Left cardiac atrium (tissue), 4 donors: ENCODE measurements around the gene FRMD4A. TPM values are rescaled to one million over a fixed set of nuclear protein-coding genes. Genes with fewer than 3 reads are reported as not detected.
"Not testable (repeated sequence)": the region's sequence is repeated elsewhere in the genome, so short reads cannot be mapped to it uniquely, and the experiment has no call there.

ENCODE experiments used
- ATAC-seq, 2 donors: fragments of 200-7000 bp; cut with Tn5 transposase; one replicate each; pipeline ENCODE4 v1.9.1; 2020; ENCODE audit warnings: mild to moderate bottlenecking in 2 of 2, moderate library complexity in 2 of 2
- DNase-seq: peaks from one replicate; pipeline ENCODE4 v3.0.0-alpha.2; 2020
- intact Hi-C, 2 donors: fragments of 100-400 bp; cut with DNase I; formaldehyde crosslinking; loops; one replicate each; pipeline versions ENCODE4 v1.14.1 to v1.15.1; 2022 to 2023
- total RNA-seq, 2 donors: library from RNA; stranded (reverse); fragmentation: NEBNext Ultra II Directional; extraction: Animal tissue kit (Norgen Biotek cat#: 25700); gene quantifications; one replicate each; pipeline ENCODE4 v1.2.1, GENCODE V29; 2021
- donor health status: DM: no; HTN: yes; CAD: no.
- donor health status: DM: no; HTN: yes; CAD: no; lungs with severe emphysema.
- donor health status: DM: yes; HTN: yes; CAD: no.
- donor health status: Dilated cardiomyopathy.

The FRMD4A gene
- total RNA-seq, 2 donors from 2014 or later = 39.0 to 44.2 TPM

- ATAC-seq (no peak), DNase-seq (no peak)
- intact Hi-C loops = loop anchor here in 1 of 2 donors (5.0 kb wide), 1 partner anchor 302 kb away; no protein-coding TSS in a partner anchor
Measured at GRCh38 chr10:14089556-14090292, 241.0 kb downstream of the FRMD4A start.

GRCh38 chr10:14087566-14087965, 243.2 kb downstream of the FRMD4A start:
- no peak for ATAC-seq
- intact Hi-C loops = no loop called here
- DNase-seq = no peak

GRCh38 chr10:14086596-14086995, 244.1 kb downstream of the FRMD4A start:
- intact Hi-C loops = no loop called here
- ATAC-seq (no peak), DNase-seq (no peak)

GRCh38 chr10:14084875-14085274, 245.8 kb downstream of the FRMD4A start:
- DNase-seq (no peak), ATAC-seq (no peak)
- intact Hi-C loops = no loop called here

GRCh38 chr10:14080795-14081194, 249.9 kb downstream of the FRMD4A start:
- intact Hi-C loops = no loop called here
- no peak for ATAC-seq
- no peak for DNase-seq

- intact Hi-C loops = no loop called here
- ATAC-seq = no peak
- no peak for DNase-seq
Measured at GRCh38 chr10:14077430-14077829, 253.3 kb downstream of the FRMD4A start.

GRCh38 chr10:14074062-14074884, 256.5 kb downstream of the FRMD4A start:
- DNase-seq = peak; percentile 93
- intact Hi-C loops = no loop called here

GRCh38 chr10:14072541-14072940, 258.2 kb downstream of the FRMD4A start:
- DNase-seq (no peak), ATAC-seq (no peak)
- intact Hi-C loops = no loop called here

More at GRCh38 chr10:14074062-14074884, 256.5 kb downstream of the FRMD4A start:
- peak; percentile 95 to 97 for ATAC-seq

GRCh38 chr10:14071956-14072355, 258.8 kb downstream of the FRMD4A start:
- DNase-seq (no peak), ATAC-seq (no peak)
- intact Hi-C loops = no loop called here

GRCh38 chr10:14068601-14069250, 262.0 kb downstream of the FRMD4A start:
- no peak for ATAC-seq
- intact Hi-C loops = no loop called here
- no peak for DNase-seq

- intact Hi-C loops, ATAC-seq, DNase-seq: not testable (repeated sequence)
Measured at GRCh38 chr10:14067638-14068037, 263.1 kb downstream of the FRMD4A start.

GRCh38 chr10:14066106-14066505, 264.6 kb downstream of the FRMD4A start:
- DNase-seq (no peak), ATAC-seq (no peak)
- intact Hi-C loops = no loop called here

- DNase-seq = peak; percentile 40
- peak; percentile 88 to 89 for ATAC-seq
- intact Hi-C loops = no loop called here
Measured at GRCh38 chr10:14063531-14064285, 267.0 kb downstream of the FRMD4A start.

- intact Hi-C loops = no loop called here
- no peak for DNase-seq
- ATAC-seq = no peak
Measured at GRCh38 chr10:14062528-14063260, 268.0 kb downstream of the FRMD4A start.

- intact Hi-C loops = no loop called here
- no peak for DNase-seq
- no peak for ATAC-seq
Measured at GRCh38 chr10:14060320-14061070, 270.2 kb downstream of the FRMD4A start.

- no peak for DNase-seq
- intact Hi-C loops = no loop called here
- ATAC-seq = peak in 1 of 2 donors; percentile 47
Measured at GRCh38 chr10:14056610-14057332, 274.0 kb downstream of the FRMD4A start.

GRCh38 chr10:14052931-14053330, 277.8 kb downstream of the FRMD4A start:
- ATAC-seq = no peak
- intact Hi-C loops = no loop called here

More at GRCh38 chr10:14052931-14053330, 277.8 kb downstream of the FRMD4A start:
- DNase-seq = no peak
